ENCODE data around the gene FGFBP2.

Gene FGFBP2

DNA sequence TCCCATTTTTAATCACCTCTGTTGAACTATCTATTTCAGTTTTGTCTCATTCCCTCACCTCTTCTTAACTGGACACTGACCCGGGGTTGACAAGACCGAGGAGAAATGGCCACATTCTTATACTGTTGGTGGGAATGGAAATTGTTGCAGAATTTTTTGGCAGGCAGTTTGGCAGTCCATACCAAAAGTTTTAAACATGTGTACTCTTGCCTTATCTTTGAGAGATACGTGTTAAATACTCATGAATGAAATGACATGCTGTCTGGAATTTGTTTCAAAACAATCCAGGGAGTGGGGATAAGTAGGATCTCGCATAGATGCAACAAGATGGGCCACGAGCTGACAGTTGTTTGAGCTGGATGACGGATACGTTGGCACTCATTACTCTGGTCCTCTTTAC, 36.5 kb downstream of the FGFBP2 start:
- Histone ChIP-seq H3K4me1 (ENCODE audit: control insufficient read depth, insufficient read depth, low read length) (no peaks in the 10 kb centered on the region), H3K27ac (ENCODE audit: extremely low read depth, low read depth, low read length) (no peak overlapping the region), H3K4me3 (ENCODE audit: low read depth, low read length) (no peak overlapping the region), H3K36me3 (ENCODE audit: control insufficient read depth in 2 of 2, insufficient read depth in 1 of 2, low read length in 2 of 2) (no peaks in the 10 kb centered on the region), H3K9me3 (ENCODE audit: control insufficient read depth, insufficient read depth, low read depth, low read length) (no peaks in the 10 kb centered on the region)
- CTCF ChIA-PET: interaction anchor here (0.9 kb wide), 1 partner anchor 30 kb away, joined by 3 read pairs; no protein-coding TSS in a partner anchor
- POLR2A ChIA-PET: no interaction called here
- TF ChIP-seq TRIM28 (IDR thresholded peaks at IDR 0.05; ENCODE audit: borderline replicate concordance, low read length) (no peak), ZNF544 (tag by site-specific recombination; IDR thresholded peaks at IDR 0.05) (no peak), ZNF837 (tag by site-specific recombination; IDR thresholded peaks at IDR 0.05) (no peak), ZNF626 (tag by site-specific recombination; IDR thresholded peaks at IDR 0.05) (no peak), ZNF2 (tag by site-specific recombination; IDR thresholded peaks at IDR 0.05) (no peak), ZNF302 (tag by site-specific recombination; IDR thresholded peaks at IDR 0.05; ENCODE audit: low read depth) (no peak), ZFP41 (tag by site-specific recombination; IDR thresholded peaks at IDR 0.05; ENCODE audit: borderline replicate concordance) (no peak), ZNF571 (tag by site-specific recombination; IDR thresholded peaks at IDR 0.05) (no peak), SP3 (tag by site-specific recombination; IDR thresholded peaks at IDR 0.05) (no peak), GLIS2 (tag by site-specific recombination; IDR thresholded peaks at IDR 0.05) (no peak)
- TF ChIP-seq, protein P1, sequence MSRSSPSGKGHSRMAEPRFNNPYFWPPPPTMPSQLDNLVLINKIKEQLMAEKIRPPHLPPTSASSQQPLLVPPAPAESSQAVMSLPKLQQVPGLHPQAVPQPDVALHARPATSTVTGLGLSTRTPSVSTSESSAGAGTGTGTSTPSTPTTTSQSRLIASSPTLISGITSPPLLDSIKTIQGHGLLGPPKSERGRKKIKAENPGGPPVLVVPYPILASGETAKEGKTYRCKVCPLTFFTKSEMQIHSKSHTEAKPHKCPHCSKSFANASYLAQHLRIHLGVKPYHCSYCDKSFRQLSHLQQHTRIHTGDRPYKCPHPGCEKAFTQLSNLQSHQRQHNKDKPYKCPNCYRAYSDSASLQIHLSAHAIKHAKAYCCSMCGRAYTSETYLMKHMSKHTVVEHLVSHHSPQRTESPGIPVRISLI (tag by site-specific recombination; IDR thresholded peaks at IDR 0.05): no peak

DNA sequence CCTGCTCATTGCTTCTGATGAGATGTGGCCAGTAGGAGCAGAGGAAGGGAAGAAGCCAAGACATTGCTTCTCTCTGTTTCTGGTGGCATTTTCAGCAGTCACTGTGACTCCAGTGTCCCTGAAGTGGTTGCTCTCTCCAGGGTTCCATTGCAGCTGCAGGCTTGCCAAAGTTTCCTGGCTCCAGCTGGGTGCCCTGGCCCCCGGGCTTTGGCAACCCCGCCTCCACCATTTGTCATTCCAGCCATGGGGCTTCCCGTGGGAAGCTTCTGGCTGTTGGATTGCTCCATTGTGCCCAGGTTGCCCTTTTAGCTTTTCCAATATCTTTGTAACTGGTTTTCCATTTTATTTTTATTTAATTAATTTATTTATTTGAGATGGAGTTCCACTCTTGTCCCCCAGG, 37.1 kb downstream of the FGFBP2 start:
- Histone ChIP-seq H3K27ac (ENCODE audit: extremely low read depth, low read depth, low read length) (no peak overlapping the region), H3K4me3 (ENCODE audit: low read depth, low read length) (no peak overlapping the region), H3K36me3 (ENCODE audit: control insufficient read depth in 2 of 2, insufficient read depth in 1 of 2, low read length in 2 of 2) (no peaks in the 10 kb centered on the region), H3K4me1 (ENCODE audit: control insufficient read depth, insufficient read depth, low read length) (no peaks in the 10 kb centered on the region), H3K9me3 (ENCODE audit: control insufficient read depth, insufficient read depth, low read depth, low read length) (no peaks in the 10 kb centered on the region)
- TF ChIP-seq ZNF830 (tag by site-specific recombination; IDR thresholded peaks at IDR 0.05; ENCODE audit: low read depth) (no peak), ZIC2 (tag by site-specific recombination; IDR thresholded peaks at IDR 0.05) (0 out of 2 replicates have a peak, but pooled peaks have one; percentile 18), ZNF354C (tag by site-specific recombination; IDR thresholded peaks at IDR 0.05; ENCODE audit: borderline replicate concordance, low read depth) (no peak)
- TF ChIP-seq, protein P2, sequence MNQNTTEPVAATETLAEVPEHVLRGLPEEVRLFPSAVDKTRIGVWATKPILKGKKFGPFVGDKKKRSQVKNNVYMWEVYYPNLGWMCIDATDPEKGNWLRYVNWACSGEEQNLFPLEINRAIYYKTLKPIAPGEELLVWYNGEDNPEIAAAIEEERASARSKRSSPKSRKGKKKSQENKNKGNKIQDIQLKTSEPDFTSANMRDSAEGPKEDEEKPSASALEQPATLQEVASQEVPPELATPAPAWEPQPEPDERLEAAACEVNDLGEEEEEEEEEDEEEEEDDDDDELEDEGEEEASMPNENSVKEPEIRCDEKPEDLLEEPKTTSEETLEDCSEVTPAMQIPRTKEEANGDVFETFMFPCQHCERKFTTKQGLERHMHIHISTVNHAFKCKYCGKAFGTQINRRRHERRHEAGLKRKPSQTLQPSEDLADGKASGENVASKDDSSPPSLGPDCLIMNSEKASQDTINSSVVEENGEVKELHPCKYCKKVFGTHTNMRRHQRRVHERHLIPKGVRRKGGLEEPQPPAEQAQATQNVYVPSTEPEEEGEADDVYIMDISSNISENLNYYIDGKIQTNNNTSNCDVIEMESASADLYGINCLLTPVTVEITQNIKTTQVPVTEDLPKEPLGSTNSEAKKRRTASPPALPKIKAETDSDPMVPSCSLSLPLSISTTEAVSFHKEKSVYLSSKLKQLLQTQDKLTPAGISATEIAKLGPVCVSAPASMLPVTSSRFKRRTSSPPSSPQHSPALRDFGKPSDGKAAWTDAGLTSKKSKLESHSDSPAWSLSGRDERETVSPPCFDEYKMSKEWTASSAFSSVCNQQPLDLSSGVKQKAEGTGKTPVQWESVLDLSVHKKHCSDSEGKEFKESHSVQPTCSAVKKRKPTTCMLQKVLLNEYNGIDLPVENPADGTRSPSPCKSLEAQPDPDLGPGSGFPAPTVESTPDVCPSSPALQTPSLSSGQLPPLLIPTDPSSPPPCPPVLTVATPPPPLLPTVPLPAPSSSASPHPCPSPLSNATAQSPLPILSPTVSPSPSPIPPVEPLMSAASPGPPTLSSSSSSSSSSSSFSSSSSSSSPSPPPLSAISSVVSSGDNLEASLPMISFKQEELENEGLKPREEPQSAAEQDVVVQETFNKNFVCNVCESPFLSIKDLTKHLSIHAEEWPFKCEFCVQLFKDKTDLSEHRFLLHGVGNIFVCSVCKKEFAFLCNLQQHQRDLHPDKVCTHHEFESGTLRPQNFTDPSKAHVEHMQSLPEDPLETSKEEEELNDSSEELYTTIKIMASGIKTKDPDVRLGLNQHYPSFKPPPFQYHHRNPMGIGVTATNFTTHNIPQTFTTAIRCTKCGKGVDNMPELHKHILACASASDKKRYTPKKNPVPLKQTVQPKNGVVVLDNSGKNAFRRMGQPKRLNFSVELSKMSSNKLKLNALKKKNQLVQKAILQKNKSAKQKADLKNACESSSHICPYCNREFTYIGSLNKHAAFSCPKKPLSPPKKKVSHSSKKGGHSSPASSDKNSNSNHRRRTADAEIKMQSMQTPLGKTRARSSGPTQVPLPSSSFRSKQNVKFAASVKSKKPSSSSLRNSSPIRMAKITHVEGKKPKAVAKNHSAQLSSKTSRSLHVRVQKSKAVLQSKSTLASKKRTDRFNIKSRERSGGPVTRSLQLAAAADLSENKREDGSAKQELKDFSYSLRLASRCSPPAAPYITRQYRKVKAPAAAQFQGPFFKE (tag by site-specific recombination; IDR thresholded peaks at IDR 0.05; ENCODE audit: borderline replicate concordance): no peak
- ChIA-PET CTCF (interaction anchor here (1.0 kb wide), 1 partner anchor 44 kb away, joined by 3 read pairs; no protein-coding TSS in a partner anchor), POLR2A (no interaction called here)

DNA sequence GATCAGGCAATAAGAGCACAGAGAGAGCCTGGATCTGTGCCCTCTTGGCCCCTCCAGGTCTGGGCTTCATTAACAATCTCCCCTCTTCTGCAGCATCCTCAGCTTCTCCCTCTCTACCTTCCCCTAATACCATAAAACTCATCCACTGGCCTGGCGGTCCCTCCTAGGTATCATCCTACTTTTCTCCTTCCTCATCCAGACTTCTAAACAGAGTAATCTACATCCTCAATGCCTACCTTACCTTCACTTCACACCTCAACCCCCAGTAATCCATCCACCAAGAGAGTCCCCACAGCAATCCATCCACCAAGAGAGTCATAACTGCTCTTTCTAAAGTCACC, 41.4 kb downstream of the FGFBP2 start:
- Histone ChIP-seq H3K27ac (ENCODE audit: extremely low read depth, low read depth, low read length) (no peak overlapping the region), H3K36me3 (ENCODE audit: control insufficient read depth in 2 of 2, insufficient read depth in 1 of 2, low read length in 2 of 2) (no peaks in the 10 kb centered on the region), H3K4me1 (ENCODE audit: control insufficient read depth, insufficient read depth, low read length) (no peaks in the 10 kb centered on the region), H3K9me3 (ENCODE audit: control insufficient read depth, insufficient read depth, low read depth, low read length) (no peaks in the 10 kb centered on the region), H3K4me3 (ENCODE audit: low read depth, low read length) (no peak overlapping the region)
- ChIA-PET CTCF (interaction anchor here (0.7 to 1.0 kb wide), 2 partner anchors 28 to 39 kb away, joined by 3 to 5 read pairs; no protein-coding TSS in a partner anchor), POLR2A (interaction anchor here (1.1 kb wide), 1 partner anchor 306 kb away, joined by 3 read pairs; no protein-coding TSS in a partner anchor)
- no peak for TF ChIP-seq ZNF274 (IDR thresholded peaks at IDR 0.05; ENCODE audit: low read length)
- TF ChIP-seq ZNF274 (tag by site-specific recombination; IDR thresholded peaks at IDR 0.05; ENCODE audit: borderline replicate concordance): no peak
- TF ChIP-seq ZNF112 (tag by site-specific recombination; IDR thresholded peaks at IDR 0.05): no peak
- TF ChIP-seq, protein P3, sequence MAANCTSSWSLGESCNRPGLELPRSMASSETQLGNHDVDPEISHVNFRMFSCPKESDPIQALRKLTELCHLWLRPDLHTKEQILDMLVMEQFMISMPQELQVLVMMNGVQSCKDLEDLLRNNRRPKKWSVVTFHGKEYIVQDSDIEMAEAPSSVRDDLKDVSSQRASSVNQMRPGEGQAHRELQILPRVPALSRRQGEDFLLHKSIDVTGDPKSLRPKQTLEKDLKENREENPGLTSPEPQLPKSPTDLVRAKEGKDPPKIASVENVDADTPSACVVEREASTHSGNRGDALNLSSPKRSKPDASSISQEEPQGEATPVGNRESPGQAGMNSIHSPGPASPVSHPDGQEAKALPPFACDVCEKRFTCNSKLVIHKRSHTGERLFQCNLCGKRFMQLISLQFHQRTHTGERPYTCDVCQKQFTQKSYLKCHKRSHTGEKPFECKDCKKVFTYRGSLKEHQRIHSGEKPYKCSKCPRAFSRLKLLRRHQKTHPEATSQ (tag by site-specific recombination; IDR thresholded peaks at IDR 0.05): no peak
- TF ChIP-seq ZNF623 (tag by site-specific recombination; IDR thresholded peaks at IDR 0.05): no peak
- no peak for TF ChIP-seq ZFP69B (tag by site-specific recombination; IDR thresholded peaks at IDR 0.05)
- TF ChIP-seq ZNF677 (tag by site-specific recombination; IDR thresholded peaks at IDR 0.05): no peak
- TF ChIP-seq GLIS1 (tag by site-specific recombination; IDR thresholded peaks at IDR 0.05): no peak
- no peak for TF ChIP-seq ZNF785 (tag by site-specific recombination; IDR thresholded peaks at IDR 0.05)
- no peak for TF ChIP-seq ZNF433 (tag by site-specific recombination; IDR thresholded peaks at IDR 0.05; ENCODE audit: low read depth)
